CD4-positive, alpha-beta T cell treated with Interleukin-15 for 4 hours (primary cell): ENCODE measurements around the gene USF1.
"Not testable (repeated sequence)": the region's sequence is repeated elsewhere in the genome, so short reads cannot be mapped to it uniquely, and the experiment has no call there.

Experiments
- DNase-seq: peaks from one replicate; pipeline ENCODE4 v3.0.0-alpha.2; 2020; ENCODE audit warnings: low spot score

The USF1 gene

DNA sequence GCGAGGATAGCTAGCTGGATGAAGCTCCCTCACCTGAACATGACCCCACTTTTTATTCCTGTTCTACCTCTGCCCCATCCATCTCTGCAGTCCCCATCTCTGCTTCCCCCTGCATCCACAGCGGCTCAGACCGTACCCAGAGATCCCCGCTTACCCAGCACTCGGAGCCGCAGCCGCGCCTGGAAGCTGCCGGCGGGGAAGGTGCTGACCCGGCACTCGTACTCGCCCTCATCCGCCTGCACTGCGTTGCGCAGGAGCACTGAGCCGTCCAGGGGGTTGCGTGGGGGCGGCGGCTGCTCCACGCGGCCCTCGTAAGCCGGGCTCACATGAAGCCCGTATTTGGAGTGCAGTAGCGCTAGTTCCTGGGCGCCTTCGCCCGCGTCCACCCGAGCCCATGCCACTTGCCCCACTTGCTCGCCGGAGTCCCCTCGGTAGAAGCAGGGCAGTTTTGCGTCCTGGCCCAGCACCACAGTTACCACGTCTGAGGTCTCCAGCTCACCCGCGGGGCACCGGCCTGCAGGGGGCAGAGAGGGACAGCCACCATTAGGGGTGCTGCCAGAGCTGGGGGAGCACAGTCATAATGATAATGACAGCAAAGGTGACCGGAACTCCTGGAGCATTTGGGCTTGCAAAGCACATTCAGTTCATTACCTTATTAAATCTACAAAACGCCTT, 33.8 kb upstream of the USF1 start:
- DNase-seq, result no peak

DNA sequence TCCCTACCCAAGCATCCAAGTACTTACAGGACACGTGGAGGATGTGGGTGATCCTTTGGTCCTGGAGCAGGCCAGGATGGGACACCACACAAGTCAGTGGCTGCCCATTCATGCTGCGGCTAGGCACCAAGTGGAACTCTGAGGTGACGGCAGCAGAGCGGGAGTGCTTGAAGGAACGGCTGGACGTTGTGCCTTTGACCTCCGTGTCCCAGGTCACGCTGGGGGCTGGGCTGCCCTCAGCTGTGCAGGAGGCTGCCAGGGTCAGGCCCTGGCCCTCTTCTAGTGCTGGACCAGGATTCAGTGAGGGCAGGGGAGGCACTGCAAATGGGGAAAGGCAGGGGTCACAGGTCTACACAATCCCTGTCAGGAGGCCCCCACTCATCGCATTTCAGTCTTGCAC, 31.6 kb upstream of the USF1 start:
- no peak for DNase-seq

DNA sequence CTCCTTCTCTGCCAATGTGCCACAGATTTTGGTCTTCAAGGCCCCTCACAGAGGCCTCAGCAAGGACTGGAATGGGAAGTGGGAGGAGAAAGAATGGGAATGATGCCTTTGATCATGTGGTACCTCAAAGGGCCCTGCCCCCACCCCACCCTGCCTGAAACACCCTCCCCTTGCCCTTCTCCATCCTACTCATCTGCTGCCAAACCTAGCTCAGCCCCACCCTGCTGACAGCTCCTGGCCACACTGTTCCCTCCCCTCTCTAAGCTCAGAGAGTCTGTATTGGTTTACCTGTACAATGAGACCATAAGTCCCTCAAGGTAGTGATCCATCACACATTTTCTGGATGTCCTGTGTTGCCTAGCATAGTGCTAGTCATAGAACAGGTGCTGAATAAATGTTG, 30.6 kb upstream of the USF1 start:
- no peak for DNase-seq

DNA sequence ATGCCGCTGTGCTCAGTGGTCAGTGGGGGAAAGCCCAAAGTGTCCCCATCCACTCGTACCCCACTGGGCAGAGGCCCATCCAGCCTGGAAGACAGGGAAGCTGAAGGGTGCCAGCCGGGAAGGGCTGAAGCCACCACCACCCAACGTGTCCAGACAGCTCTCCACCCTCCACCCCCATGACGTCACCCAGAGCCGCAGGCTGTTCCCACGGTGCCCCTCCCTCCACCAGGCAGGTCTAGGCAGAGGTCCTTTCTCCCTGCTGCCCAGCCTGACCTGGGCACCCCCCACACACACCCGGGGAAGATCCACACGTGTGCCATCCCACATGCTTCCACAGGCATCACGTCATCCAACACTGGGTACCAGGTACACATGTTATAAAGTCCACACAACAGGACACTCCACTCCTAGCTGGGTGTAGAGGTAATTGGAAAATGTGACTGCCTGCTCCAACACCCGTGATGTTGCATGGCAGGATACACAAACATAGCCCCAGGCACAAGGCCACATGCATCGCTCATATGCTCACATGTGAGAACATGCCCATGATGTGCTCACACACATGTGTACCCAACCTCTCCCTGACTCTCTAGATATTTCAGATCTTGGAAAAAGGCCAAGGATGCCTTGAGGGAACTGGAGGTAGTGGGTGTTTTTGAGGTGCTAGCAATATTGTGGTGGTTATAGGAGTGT, 29.0 kb upstream of the USF1 start:
- DNase-seq, result no peak

DNA sequence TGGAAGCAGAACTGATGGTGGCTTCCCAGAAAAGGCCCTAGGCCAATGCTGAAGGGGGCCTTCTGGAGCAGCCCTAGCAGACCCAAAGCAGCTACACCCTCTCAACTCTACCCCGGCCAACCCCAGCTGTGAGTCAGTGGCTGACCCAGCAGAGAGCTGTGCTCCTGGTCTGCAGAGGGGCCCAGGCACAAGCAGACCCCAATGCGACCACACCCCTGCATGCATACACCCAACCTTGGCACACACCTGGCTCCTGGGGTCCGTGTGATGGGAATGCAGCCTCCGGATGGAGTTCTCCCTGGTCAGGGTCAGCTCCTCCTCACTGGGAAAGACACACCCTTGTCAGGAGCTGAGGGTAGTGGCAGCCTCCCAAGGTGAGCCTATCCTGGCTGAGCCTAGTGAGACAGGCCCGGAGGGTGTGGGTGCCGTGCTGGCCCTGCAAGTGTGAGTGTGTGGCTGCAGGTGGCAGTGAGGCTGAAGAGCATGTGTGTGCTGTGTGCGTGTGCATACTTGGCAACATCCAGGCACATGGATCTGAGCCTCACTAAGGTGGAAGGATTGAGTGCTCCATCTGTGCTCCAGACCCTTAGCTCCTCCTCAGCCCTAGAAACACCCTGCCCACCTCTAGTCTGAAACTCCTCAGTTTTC, 27.8 kb upstream of the USF1 start:
- no peak for DNase-seq

DNA sequence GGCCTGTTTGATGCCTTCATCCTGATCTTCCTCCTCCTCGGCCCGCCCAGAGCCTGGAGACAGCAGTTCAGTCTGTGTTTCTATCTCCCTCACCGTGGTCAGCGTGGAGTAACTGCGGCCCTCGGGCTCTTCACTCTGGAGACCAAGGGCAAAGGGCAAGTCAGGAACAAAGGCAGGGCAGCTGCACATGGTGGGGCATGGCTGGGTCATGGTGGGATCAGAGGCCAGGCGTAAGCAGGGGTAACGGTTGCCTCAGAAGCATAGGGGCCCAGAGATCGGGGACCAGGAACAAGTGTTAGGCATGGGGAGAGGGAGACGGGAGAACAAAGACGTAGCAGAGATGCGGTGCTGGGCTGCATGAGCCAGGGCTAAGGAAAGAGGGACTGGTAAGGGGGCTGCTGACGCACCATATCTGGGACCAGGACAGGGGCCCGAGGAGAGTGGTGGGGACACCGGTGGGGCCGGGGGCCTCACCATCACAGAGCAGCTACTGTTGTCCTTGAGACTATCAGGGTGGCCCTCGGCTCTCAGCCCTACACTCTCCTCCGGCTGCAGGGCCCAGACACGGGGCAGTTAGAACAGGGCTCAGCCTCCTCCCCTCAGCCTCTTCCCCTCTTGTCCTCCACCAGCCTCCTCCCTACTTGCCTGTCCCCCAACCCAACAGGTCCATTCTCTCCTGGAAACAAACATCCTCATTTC, 27.1 kb upstream of the USF1 start:
- no peak for DNase-seq

DNA sequence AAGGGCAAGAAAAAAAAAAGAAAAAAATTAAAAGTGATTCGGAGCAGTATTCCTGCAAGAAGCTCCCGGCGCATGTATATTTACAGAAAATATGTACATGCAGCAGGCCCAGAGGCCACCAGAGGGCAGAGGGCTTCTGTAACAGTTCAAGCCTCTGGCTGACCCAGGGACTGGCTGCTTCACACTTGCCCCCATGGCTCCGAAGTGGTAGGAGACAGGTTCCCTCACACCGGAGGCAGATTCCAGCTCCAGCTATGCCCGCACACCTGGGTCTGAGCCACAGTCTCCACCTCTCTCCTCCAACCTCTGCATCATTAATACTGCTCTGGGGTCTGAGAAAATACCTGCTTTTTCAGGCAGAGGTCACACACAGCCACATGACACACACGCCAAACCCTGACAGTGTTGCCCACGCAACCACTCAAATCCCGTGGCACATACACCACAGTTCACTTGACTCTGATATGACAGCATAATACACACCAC, 26.2 kb upstream of the USF1 start:
- DNase-seq, result peak; percentile 48

DNA sequence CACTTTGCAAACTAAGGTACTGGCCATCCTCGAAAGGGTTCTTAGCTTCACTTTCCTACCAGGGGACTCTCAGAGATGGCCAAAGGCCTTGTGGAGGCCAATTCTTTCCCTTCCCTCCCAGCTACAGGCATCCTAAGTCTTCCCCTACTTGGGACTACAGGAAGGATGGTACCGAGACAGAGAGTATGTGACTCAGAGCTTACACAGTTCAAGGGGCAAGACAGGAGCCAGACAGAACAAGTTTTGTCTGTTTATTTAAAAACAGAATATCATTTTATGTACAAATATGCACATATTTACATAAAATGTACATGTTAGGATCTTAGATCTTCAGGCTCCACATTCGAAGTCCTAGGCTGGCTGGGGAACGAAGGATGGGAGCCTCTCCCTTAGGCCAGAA, 25.0 kb upstream of the USF1 start:
- DNase-seq, result no peak

DNA sequence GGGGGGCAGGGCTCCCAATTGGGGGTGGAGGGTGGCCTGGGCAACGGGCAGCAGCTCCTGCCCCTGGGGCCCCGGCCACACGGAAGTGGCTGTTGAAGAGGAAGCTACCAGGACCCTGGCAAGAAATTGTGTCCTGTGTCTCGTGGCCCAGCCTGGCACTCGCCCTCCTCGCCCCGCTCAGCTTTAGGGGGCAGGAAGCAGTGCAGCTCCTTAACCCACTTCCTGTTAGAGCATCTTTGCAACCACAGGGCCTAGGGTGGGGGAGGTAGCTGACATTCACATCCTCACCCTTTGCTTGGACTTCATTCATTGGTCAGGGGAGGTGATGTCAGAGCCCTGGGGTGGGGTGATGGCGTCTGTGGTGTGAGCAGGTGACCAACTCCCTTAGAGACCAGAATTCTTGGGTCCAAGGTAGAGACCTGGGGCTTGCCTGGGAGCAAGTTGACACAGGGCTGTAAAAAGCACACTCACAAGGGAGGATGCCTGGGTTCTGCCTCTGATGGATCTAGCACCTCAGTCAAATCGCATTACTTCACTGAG, 24.0 kb upstream of the USF1 start, which contains the start of gene ARHGAP30:
ARHGAP30 (minus strand) TSS at position 161 of the 540 bp plus-strand sequence. CDS start 267 bp downstream, outside the sequence.
- peak; percentile 92 for DNase-seq

DNA sequence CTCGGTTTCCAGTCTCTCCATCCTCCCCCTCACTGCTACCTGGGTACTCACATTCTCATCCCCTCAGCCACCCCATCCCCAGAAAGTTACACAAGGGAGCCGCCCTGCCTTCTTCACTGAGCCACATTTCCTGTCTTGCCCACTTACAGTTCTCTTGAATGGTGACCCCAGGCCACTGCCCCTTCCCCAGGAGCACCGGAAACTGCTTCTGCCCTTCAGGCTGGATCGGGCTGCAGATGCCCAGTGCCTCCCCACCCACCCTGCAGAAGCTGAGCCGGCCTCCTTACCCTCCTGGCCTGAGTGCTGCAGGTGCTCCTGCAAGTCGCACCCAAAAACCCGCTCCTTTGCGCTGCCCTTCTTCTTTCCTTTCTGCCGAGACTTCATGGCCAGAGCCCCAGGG, 23.5 kb upstream of the USF1 start:
- no peak for DNase-seq

DNA sequence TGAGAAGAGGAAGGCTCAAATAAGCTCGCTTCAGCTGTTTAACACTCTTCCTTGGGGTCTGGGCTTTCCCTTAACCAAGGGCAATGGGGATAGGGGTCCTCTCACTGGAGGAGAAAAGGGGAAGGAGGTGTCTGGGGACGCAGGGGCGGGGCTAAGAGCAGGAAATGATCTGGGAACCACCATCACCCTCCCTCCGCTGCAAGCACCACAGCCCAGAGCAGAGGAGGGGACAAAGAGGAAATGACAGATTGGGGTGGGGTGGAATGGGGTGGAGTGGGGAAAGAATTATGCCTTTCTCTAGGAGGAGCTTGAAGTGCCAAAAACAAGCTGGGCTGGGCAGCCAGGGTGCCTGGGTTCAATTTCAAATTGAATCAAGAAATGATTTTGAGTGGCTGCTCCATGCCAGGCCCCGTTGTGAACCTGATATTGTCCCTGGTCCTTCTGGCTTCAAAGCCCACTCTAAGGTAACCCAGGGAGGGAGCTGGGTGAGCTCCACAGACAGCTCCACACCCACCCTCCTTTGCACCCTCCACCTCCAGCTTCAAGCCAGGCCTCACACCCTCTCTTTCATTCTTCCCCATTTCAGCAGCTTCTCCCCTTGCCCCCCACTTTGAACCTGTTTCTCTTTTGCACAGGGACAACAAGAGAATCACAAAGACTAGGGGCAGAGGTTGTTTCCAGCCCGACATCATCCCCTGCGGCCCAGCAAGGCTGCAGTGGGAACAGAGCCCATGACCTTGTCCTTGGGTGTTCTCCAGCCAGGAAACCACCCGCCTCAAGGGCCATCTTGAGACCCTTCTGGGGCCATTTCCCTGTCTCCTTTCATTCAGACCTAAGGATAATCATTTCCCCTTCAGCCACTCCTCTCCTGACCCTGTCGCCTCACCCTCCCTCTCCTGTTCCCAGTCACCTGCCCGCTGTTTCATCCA, 22.8 kb upstream of the USF1 start:
- DNase-seq, result peak; percentile 83

DNA sequence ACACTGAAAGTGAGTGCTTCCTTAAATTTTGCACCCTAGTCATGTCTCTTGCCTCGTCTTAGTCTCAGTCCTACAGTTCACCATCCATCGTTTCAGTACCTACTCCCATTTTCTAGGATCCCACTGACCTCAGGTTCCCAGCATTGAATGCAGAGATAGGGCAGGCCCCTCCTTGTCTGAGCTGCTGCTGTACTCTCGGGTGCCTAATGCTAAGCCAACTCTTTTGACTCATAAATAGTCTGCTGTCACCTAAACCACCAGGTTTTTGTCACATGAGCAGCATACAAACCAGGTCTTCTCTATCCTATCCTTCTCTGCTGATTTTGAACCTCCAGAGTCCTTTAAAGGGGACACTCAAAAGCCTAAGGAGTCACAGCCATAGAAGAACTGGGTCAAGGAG, 20.9 kb upstream of the USF1 start:
- DNase-seq, result peak; percentile 36

DNA sequence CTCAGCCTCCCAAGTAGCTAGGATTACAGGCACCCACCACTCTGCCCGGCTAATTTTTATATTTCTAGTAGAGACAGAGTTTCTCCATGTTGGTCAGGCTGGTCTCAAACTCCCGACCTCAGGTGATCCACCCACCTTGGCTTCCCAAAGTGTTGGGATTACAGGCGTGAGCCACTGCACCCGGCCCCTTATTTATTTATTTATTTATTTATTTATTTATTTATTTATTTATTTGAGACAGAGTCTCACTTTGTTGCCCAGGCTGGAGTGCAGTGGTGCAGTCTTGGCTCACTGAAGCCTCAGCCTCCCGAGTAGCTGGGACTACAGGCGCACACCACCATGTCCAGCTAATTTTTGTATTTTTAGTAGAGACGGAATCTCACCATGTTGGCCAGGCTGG, 19.9 kb upstream of the USF1 start:
- DNase-seq, result not testable (repeated sequence)

DNA sequence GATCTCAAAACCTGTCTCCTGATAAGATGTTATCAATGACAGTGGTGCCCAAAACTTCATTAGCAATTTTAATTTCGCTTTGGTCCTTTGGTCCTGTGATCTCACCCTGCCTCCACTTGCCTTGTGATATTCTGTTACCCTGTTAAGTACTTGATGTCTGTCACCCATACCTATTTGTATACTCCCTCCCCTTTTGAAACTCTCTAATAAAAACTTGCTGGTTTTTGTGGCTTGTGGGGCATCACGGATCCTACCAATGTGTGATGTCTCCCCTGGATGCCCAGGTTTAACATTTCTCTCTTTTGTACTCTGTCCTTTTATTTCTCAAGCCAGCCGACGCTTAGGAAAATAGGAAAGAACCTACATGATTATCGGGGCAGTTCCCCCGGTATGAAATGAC, 18.2 kb upstream of the USF1 start:
- not testable (repeated sequence) for DNase-seq

DNA sequence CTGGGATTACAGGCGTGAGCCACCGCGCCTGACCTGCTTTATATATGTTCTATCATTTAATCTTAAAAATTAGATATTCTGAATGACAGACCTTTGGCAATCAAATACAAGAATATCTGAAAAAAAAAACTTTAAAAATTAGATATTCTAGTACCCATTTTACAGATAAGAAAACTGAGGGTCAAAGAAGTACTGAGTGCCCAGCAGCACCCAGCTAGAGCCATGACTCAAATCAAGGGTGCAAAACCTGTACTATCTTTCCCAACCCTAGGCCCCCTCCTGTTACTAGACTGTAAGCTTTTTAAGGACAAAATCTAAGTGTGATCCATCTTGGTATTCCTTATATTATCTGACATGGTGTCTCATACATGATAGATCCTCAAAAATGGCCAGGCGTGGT, 15.6 kb upstream of the USF1 start:
- DNase-seq, result no peak

DNA sequence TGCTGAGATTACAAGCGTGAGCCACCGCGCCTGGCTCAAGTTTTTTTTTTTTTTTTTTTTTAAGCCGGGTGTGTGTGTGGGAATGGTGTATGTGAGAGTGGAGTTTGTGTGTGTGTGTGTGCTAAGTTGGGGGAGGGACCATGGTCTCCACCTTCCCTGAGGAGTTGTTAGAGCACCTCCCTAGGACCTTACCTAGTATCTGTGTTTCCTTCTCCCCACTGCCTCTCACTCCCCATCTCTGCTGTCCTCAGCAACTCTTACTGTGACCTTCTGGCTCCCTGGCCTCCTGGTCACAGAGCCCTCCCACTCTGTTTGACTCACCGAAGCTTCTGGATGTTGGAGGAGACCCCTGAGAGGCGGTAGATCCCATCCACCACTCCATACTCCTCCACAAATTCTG, 13.5 kb upstream of the USF1 start:
- DNase-seq, result no peak

DNA sequence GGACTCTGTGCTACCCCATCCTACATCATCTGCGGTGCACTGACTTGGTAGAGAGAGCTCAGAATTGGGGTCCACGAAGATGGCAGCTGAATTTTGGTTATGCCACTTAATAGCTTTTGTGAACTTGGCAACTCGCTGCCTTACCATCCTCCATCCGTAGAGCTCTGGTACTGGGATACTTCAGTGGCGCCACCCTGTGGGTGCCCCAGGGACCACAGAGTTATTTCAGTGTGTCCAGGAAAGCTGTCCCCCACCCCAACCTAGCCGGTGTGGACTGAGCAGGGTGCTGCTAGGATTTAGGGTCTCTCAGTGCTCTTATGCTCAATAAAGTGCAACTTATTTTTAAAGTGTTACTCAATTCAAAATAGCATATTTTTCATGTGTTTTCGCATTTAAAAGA, 9.0 kb upstream of the USF1 start:
- DNase-seq, result no peak

DNA sequence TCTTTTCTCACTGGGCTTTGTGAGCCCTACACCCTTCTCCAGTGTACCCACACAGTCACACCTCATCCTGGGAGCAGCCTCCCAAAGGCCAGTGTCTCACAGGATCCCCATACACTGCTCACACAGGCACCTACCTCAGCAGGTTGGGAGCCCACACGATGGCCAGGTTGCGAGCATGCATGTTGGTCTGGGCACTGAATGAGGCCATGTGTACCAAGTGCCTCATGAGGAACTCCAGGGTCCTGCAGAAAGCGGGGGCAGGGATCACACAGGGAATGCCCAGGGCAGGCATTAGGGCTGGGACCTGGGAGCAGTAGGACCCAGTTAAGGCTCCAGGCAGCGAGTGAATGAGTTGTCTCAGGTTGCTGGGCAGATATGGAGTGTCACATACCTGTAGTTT, 8.5 kb upstream of the USF1 start:
- no peak for DNase-seq

DNA sequence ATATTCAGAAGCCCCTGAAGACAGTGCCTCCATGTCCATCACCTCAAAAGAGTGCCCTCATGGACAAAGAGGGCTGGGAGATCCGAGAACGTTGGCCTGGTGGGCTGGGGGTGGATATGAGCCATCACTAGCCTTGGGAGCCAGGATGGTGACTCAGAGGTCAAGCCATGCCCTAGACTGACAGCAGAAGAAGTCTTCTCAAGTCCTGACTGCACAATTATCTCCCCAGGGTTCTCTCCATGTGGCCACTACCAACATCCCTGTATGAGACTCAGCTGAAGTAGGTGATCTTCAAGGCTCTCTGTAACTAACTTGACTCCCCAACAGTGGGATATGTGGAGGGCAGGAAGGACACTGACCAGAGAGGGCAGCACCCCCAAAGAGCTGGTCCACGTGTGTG, 7.1 kb upstream of the USF1 start:
- DNase-seq, result no peak

DNA sequence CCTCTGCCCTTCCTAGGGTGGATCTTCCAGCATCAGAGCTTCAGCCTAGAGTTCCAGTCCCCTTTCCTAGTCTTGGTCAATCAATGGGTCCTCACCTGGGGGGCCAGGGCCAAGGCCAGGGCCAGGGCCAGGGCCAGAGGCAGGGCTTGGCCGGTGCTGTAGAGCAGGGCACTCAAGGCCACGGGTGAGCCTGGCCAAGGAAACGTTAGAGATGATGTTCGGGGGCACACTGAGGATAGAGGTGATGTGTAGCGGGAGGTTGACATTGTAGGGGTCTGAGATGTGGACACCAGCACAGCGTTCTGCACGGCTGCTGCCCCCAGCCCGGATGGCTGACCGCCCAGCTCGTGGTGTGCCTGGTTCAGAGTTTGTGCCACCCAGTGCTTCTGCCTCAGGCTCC, 5.4 kb upstream of the USF1 start:
- DNase-seq, result no peak
